ENCODE measurements around the gene KMT2C. TPM values are rescaled to one million over a fixed set of nuclear protein-coding genes. Genes with fewer than 3 reads are reported as not detected.
"Not testable (repeated sequence)": the region's sequence is repeated elsewhere in the genome, so short reads cannot be mapped to it uniquely, and the experiment has no call there.

The KMT2C gene
- total RNA-seq, 1 donor = 36.2 TPM

GRCh38 chr7:152419473-152420429 lies 16.1 kb downstream of the KMT2C start:
- peaks cover 93% of the 10 kb centered on the region for H3K79me2 ChIP-seq (ENCODE audit: insufficient read depth, low read length)
- peaks cover 45% of the 10 kb centered on the region for H4K20me1 ChIP-seq (ENCODE audit: insufficient read depth, low read length)
- no peak overlapping the region for H2AFZ ChIP-seq (ENCODE audit: low read length)
- no peak for TF ChIP-seq CTCF (IDR thresholded peaks at IDR 0.05; ENCODE audit: extremely low read depth, low read depth, low read length)
- H3K4me2 ChIP-seq (ENCODE audit: insufficient read depth, low read length) = no peak overlapping the region
- H3K27ac ChIP-seq (ENCODE audit: low read depth, low read length) = no peak overlapping the region
- no peaks in the 10 kb centered on the region for H3K9me3 ChIP-seq (ENCODE audit: low read depth, low read length)
- H3K36me3 ChIP-seq (ENCODE audit: insufficient read depth, low read length) = no peaks in the 10 kb centered on the region
- DNase-seq (ENCODE audit: insufficient read length, low spot score, missing footprints) = no peak
- peaks cover 5% of the 10 kb centered on the region for H3K4me1 ChIP-seq (ENCODE audit: insufficient read depth, low read length)
- no peaks in the 10 kb centered on the region for H3K27me3 ChIP-seq (ENCODE audit: insufficient read depth, low read length)
- H3K4me3 ChIP-seq (ENCODE audit: insufficient read depth, low read length) = no peak overlapping the region

GRCh38 chr7:152414779-152415178 lies 21.0 kb downstream of the KMT2C start:
- no peaks in the 10 kb centered on the region for H3K9me3 ChIP-seq (ENCODE audit: low read depth, low read length)
- H2AFZ ChIP-seq (ENCODE audit: low read length) = no peak overlapping the region
- H3K27ac ChIP-seq (ENCODE audit: low read depth, low read length) = no peak overlapping the region
- H3K4me3 ChIP-seq (ENCODE audit: insufficient read depth, low read length) = no peak overlapping the region
- no peaks in the 10 kb centered on the region for H3K36me3 ChIP-seq (ENCODE audit: insufficient read depth, low read length)
- H3K4me2 ChIP-seq (ENCODE audit: insufficient read depth, low read length) = no peak overlapping the region
- peaks cover 18% of the 10 kb centered on the region for H4K20me1 ChIP-seq (ENCODE audit: insufficient read depth, low read length)
- no peak for TF ChIP-seq CTCF (IDR thresholded peaks at IDR 0.05; ENCODE audit: extremely low read depth, low read depth, low read length)
- peaks cover 84% of the 10 kb centered on the region for H3K79me2 ChIP-seq (ENCODE audit: insufficient read depth, low read length)
- H3K4me1 ChIP-seq (ENCODE audit: insufficient read depth, low read length) = no peaks in the 10 kb centered on the region
- DNase-seq (ENCODE audit: insufficient read length, low spot score, missing footprints) = no peak
- no peaks in the 10 kb centered on the region for H3K27me3 ChIP-seq (ENCODE audit: insufficient read depth, low read length)

- Histone ChIP-seq H3K4me3 (ENCODE audit: insufficient read depth, low read length) (no peak overlapping the region), H3K27ac (ENCODE audit: low read depth, low read length) (no peak overlapping the region), H3K4me1 (ENCODE audit: insufficient read depth, low read length) (no peaks in the 10 kb centered on the region), H3K36me3 (ENCODE audit: insufficient read depth, low read length) (no peaks in the 10 kb centered on the region), H3K79me2 (ENCODE audit: insufficient read depth, low read length) (peaks cover 79% of the 10 kb centered on the region), H2AFZ (ENCODE audit: low read length) (no peak overlapping the region), H3K27me3 (ENCODE audit: insufficient read depth, low read length) (no peaks in the 10 kb centered on the region), H4K20me1 (ENCODE audit: insufficient read depth, low read length) (peaks cover 7% of the 10 kb centered on the region), H3K4me2 (ENCODE audit: insufficient read depth, low read length) (no peak overlapping the region), H3K9me3 (ENCODE audit: low read depth, low read length) (no peaks in the 10 kb centered on the region)
- TF ChIP-seq CTCF (IDR thresholded peaks at IDR 0.05; ENCODE audit: extremely low read depth, low read depth, low read length) = no peak
- no peak for DNase-seq (ENCODE audit: insufficient read length, low spot score, missing footprints)
Measured at GRCh38 chr7:152411389-152411788, 24.4 kb downstream of the KMT2C start.

GRCh38 chr7:152406491-152406890 lies 29.3 kb downstream of the KMT2C start:
- H3K9me3 ChIP-seq (ENCODE audit: low read depth, low read length) = peaks cover 4% of the 10 kb centered on the region
- H3K4me1 ChIP-seq (ENCODE audit: insufficient read depth, low read length) = no peaks in the 10 kb centered on the region
- H3K27ac ChIP-seq (ENCODE audit: low read depth, low read length) = no peak overlapping the region
- no peak overlapping the region for H2AFZ ChIP-seq (ENCODE audit: low read length)
- H3K36me3 ChIP-seq (ENCODE audit: insufficient read depth, low read length) = no peaks in the 10 kb centered on the region
- peaks cover 68% of the 10 kb centered on the region for H3K79me2 ChIP-seq (ENCODE audit: insufficient read depth, low read length)
- no peak for TF ChIP-seq CTCF (IDR thresholded peaks at IDR 0.05; ENCODE audit: extremely low read depth, low read depth, low read length)
- no peaks in the 10 kb centered on the region for H3K27me3 ChIP-seq (ENCODE audit: insufficient read depth, low read length)
- no peak overlapping the region for H3K4me3 ChIP-seq (ENCODE audit: insufficient read depth, low read length)
- no peak overlapping the region for H3K4me2 ChIP-seq (ENCODE audit: insufficient read depth, low read length)
- H4K20me1 ChIP-seq (ENCODE audit: insufficient read depth, low read length) = peaks cover 9% of the 10 kb centered on the region
- no peak for DNase-seq (ENCODE audit: insufficient read length, low spot score, missing footprints)

- peaks cover 68% of the 10 kb centered on the region for H3K79me2 ChIP-seq (ENCODE audit: insufficient read depth, low read length)
- not testable (repeated sequence) for H4K20me1 ChIP-seq (ENCODE audit: insufficient read depth, low read length); H3K4me2 ChIP-seq (ENCODE audit: insufficient read depth, low read length)
Measured at GRCh38 chr7:152406030-152406429, 29.8 kb downstream of the KMT2C start.

More at GRCh38 chr7:152406030-152406429, 29.8 kb downstream of the KMT2C start:
- H3K27me3 ChIP-seq (ENCODE audit: insufficient read depth, low read length); H3K4me3 ChIP-seq (ENCODE audit: insufficient read depth, low read length); H3K36me3 ChIP-seq (ENCODE audit: insufficient read depth, low read length); H3K9me3 ChIP-seq (ENCODE audit: low read depth, low read length); DNase-seq (ENCODE audit: insufficient read length, low spot score, missing footprints); H2AFZ ChIP-seq (ENCODE audit: low read length); H3K4me1 ChIP-seq (ENCODE audit: insufficient read depth, low read length); H3K27ac ChIP-seq (ENCODE audit: low read depth, low read length): not testable (repeated sequence)
